ENCODE measurements around the gene SPG11.

SPG11 gene

GRCh38 chr15:44598892-44599291 is 64.6 kb downstream of the SPG11 start:
- H3K9me2 ChIP-seq (replicated peaks; ENCODE audit: control insufficient read depth, low read length), result no peaks in the 10 kb centered on the region
- H3K4me2 ChIP-seq (ENCODE audit: low read length), result no peak overlapping the region
- peaks cover 44% of the 10 kb centered on the region for H3K36me3 ChIP-seq (ENCODE audit: control insufficient read depth, low read length)

GRCh38 chr15:44598066-44598465 is 65.4 kb downstream of the SPG11 start:
- Histone ChIP-seq H4K20me1 (ENCODE audit: control insufficient read depth, insufficient read depth, low read depth, low read length) (no peaks in the 10 kb centered on the region), H3K4me2 (ENCODE audit: low read length) (no peak overlapping the region), H3K4me3 (ENCODE audit: low read length) (no peak overlapping the region), H3F3A (ENCODE audit: control insufficient read depth, insufficient read depth) (no peaks in the 10 kb centered on the region), H3K27ac (ENCODE audit: low read depth, low read length) (no peak overlapping the region), H3K79me2 (ENCODE audit: control insufficient read depth, low read length) (no peaks in the 10 kb centered on the region), H3K9me2 (replicated peaks; ENCODE audit: control insufficient read depth, low read length) (no peaks in the 10 kb centered on the region), H3K9me3 (ENCODE audit: control insufficient read depth, insufficient read depth, low read length) (no peaks in the 10 kb centered on the region), H3K27me3 (ENCODE audit: control insufficient read depth, low read length) (no peaks in the 10 kb centered on the region), H3K36me3 (ENCODE audit: control insufficient read depth, low read length) (peaks cover 45% of the 10 kb centered on the region), H3K4me1 (ENCODE audit: control insufficient read depth, low read length) (no peaks in the 10 kb centered on the region)
- TF ChIP-seq CTCF (IDR thresholded peaks at IDR 0.05; ENCODE audit: low read depth, low read length, poor library complexity, severe bottlenecking), result no peak
- TF ChIP-seq EZH2phosphoT487 (IDR thresholded peaks at IDR 0.05; ENCODE audit: borderline replicate concordance, low read length), result no peak

More at GRCh38 chr15:44598892-44599291, 64.6 kb downstream of the SPG11 start:
- TF ChIP-seq EZH2phosphoT487 (IDR thresholded peaks at IDR 0.05; ENCODE audit: borderline replicate concordance, low read length), result no peak
- no peak for TF ChIP-seq CTCF (IDR thresholded peaks at IDR 0.05; ENCODE audit: low read depth, low read length, poor library complexity, severe bottlenecking)
- Histone ChIP-seq H3K9me3 (ENCODE audit: control insufficient read depth, insufficient read depth, low read length) (no peaks in the 10 kb centered on the region), H3K79me2 (ENCODE audit: control insufficient read depth, low read length) (no peaks in the 10 kb centered on the region), H4K20me1 (ENCODE audit: control insufficient read depth, insufficient read depth, low read depth, low read length) (no peaks in the 10 kb centered on the region), H3K27ac (ENCODE audit: low read depth, low read length) (no peak overlapping the region), H3K4me1 (ENCODE audit: control insufficient read depth, low read length) (no peaks in the 10 kb centered on the region), H3K27me3 (ENCODE audit: control insufficient read depth, low read length) (no peaks in the 10 kb centered on the region), H3K4me3 (ENCODE audit: low read length) (no peak overlapping the region), H3F3A (ENCODE audit: control insufficient read depth, insufficient read depth) (no peaks in the 10 kb centered on the region)

- Histone ChIP-seq H3F3A (ENCODE audit: control insufficient read depth, insufficient read depth) (no peaks in the 10 kb centered on the region), H3K4me2 (ENCODE audit: low read length) (no peak overlapping the region), H3K4me3 (ENCODE audit: low read length) (no peak overlapping the region), H3K9me3 (ENCODE audit: control insufficient read depth, insufficient read depth, low read length) (no peaks in the 10 kb centered on the region), H4K20me1 (ENCODE audit: control insufficient read depth, insufficient read depth, low read depth, low read length) (no peaks in the 10 kb centered on the region), H3K27ac (ENCODE audit: low read depth, low read length) (no peak overlapping the region), H3K79me2 (ENCODE audit: control insufficient read depth, low read length) (no peaks in the 10 kb centered on the region), H3K36me3 (ENCODE audit: control insufficient read depth, low read length) (peaks cover 49% of the 10 kb centered on the region), H3K4me1 (ENCODE audit: control insufficient read depth, low read length) (no peaks in the 10 kb centered on the region), H3K9me2 (replicated peaks; ENCODE audit: control insufficient read depth, low read length) (no peaks in the 10 kb centered on the region), H3K27me3 (ENCODE audit: control insufficient read depth, low read length) (no peaks in the 10 kb centered on the region)
- no peak for TF ChIP-seq EZH2phosphoT487 (IDR thresholded peaks at IDR 0.05; ENCODE audit: borderline replicate concordance, low read length)
- no peak for TF ChIP-seq CTCF (IDR thresholded peaks at IDR 0.05; ENCODE audit: low read depth, low read length, poor library complexity, severe bottlenecking)
These were observed 66.9 kb downstream of the SPG11 start for GRCh38 chr15:44596511-44597010.
